Nephron progenitor cell (in vitro differentiated cells): ENCODE data around the gene ANTXR1.

ENCODE experiments used
- DNase-seq: peaks from one replicate; pipeline ENCODE4 v3.0.0; 2021
- H3K27ac Mint-ChIP-seq: 2 replicates; pipeline ENCODE4 v1.8.0; 2021; ENCODE audit warnings: mild to moderate bottlenecking, moderate library complexity, mixed read lengths
- H3K27me3 Mint-ChIP-seq: 2 replicates; pipeline ENCODE4 v1.8.0; 2021; ENCODE audit warnings: mild to moderate bottlenecking, low read depth, mixed read lengths; ENCODE audit not compliant: poor library complexity
- H3K36me3 Mint-ChIP-seq: 2 replicates; pipeline ENCODE4 v1.8.0; 2021; ENCODE audit warnings: low read depth, mixed read lengths
- H3K4me1 Mint-ChIP-seq: 2 replicates; pipeline ENCODE4 v1.8.0; 2021; ENCODE audit warnings: mixed read lengths
- H3K4me3 Mint-ChIP-seq: 2 replicates; pipeline ENCODE4 v1.8.0; 2021; ENCODE audit warnings: mild to moderate bottlenecking, moderate library complexity, mixed read lengths
- H3K9me3 Mint-ChIP-seq: 2 replicates; pipeline ENCODE4 v1.8.0; 2021; ENCODE audit warnings: mild to moderate bottlenecking, moderate library complexity, mixed read lengths
- CTCF ChIP-seq: fragments of 200-600 bp; sonication (generic); IDR thresholded peaks from 2 replicates; pipeline ENCODE4 v1.5.0; 2021; ENCODE audit warnings: antibody characterized with exemption

ANTXR1 gene

GRCh38 chr2:69060938-69061501 is 48.0 kb downstream of the ANTXR1 start:
- Mint-ChIP-seq H3K4me3 (no peak overlapping the region), H3K27me3 (no peaks in the 10 kb centered on the region), H3K27ac (no peak overlapping the region), H3K4me1 (peaks cover 18% of the 10 kb centered on the region), H3K9me3 (peaks cover 91% of the 10 kb centered on the region), H3K36me3 (peaks cover 96% of the 10 kb centered on the region)
- no peak for TF ChIP-seq CTCF
- DNase-seq: no peak

DNA sequence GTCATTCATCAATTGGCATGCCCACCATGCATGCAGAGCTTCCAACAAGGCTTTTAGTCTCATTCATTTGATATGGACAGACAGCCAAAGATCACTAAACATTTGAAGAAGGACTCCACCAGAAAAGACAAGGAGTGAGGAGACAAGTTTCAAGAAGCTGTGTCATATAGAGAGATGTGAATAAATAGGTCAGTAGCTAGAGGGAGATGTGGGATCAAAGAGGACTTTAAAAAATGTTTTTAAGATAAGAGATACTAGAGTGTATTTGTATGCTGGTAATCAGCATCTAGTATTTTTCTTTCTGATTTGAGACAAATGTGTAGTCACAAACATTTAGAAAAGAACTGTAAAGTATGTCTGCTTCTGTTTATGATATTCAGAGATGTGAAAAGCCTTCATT is 48.5 kb downstream of the ANTXR1 start:
- no peaks in the 10 kb centered on the region for H3K27me3 Mint-ChIP-seq
- H3K9me3 Mint-ChIP-seq: peaks cover 87% of the 10 kb centered on the region
- H3K4me3 Mint-ChIP-seq: no peak overlapping the region
- H3K4me1 Mint-ChIP-seq: peaks cover 23% of the 10 kb centered on the region
- peaks cover 96% of the 10 kb centered on the region for H3K36me3 Mint-ChIP-seq
- H3K27ac Mint-ChIP-seq: no peak overlapping the region
- no peak for DNase-seq
- TF ChIP-seq CTCF: no peak

DNA sequence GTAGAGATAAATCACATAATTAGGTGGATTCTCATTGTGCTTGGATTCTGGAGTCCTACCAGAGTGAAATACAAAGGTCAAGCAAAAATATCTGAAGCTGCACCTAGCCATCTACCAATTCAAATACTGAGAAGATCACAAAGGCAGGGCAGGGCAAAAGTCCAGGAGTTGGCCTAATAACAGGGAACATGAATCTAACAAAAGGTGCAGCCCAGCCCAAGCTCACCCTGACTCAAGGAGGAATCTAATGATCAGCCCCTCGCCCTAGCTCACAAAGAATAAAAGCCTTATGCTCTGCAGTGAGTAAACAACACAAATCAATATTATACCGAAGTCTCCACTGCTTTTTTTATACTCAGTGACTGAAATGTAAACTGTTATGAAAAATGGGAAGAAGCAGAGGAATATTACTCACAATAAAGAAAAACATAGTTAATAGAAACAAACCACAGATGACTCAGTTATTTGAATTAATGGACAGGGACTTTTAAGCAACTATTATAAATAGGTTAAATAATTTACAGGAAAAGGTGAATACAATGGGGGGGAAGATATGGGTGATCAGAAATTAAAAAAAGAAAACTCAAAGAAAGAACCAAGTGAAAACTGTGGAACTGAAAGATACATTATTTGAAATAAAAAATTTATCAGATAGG is 49.5 kb downstream of the ANTXR1 start:
- Mint-ChIP-seq H3K27me3 (no peaks in the 10 kb centered on the region), H3K4me3 (no peak overlapping the region), H3K27ac (no peak overlapping the region), H3K4me1 (peaks cover 32% of the 10 kb centered on the region), H3K9me3 (peaks cover 86% of the 10 kb centered on the region), H3K36me3 (peaks cover 96% of the 10 kb centered on the region)
- no peak for DNase-seq
- TF ChIP-seq CTCF: no peak

DNA sequence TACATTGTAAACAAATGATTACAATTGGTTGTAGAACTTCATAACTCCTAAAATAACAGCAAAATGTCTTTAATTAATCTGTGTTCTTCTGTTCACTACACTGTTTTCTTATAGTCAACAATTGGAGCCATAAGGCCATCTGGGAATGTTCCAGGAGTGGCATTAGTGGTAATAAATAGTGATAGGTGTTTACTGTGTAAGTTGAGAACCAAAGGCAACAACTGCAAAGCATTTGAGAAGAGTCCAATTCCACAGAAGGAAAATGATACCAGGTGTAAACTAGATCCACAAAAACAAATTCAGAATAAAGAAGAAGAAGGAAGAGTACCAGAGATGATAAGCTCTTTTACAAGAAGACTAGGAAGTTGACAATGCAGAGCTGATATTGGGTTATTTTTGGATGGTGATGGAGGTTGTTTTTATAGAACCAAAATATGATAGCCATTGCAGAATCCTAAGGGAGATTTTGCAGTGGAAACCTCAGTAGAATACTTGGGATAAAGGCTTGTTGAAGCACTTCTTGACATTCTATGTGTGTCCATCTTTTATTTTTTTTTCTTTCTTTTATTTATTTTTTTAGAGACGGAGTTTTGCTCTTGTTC is 52.9 kb downstream of the ANTXR1 start:
- Mint-ChIP-seq H3K9me3 (peaks cover 52% of the 10 kb centered on the region), H3K27me3 (no peaks in the 10 kb centered on the region), H3K4me3 (no peak overlapping the region), H3K36me3 (peaks cover 72% of the 10 kb centered on the region), H3K27ac (peak overlapping the region; percentile 82), H3K4me1 (peaks cover 40% of the 10 kb centered on the region)
- no peak for TF ChIP-seq CTCF
- no peak for DNase-seq

DNA sequence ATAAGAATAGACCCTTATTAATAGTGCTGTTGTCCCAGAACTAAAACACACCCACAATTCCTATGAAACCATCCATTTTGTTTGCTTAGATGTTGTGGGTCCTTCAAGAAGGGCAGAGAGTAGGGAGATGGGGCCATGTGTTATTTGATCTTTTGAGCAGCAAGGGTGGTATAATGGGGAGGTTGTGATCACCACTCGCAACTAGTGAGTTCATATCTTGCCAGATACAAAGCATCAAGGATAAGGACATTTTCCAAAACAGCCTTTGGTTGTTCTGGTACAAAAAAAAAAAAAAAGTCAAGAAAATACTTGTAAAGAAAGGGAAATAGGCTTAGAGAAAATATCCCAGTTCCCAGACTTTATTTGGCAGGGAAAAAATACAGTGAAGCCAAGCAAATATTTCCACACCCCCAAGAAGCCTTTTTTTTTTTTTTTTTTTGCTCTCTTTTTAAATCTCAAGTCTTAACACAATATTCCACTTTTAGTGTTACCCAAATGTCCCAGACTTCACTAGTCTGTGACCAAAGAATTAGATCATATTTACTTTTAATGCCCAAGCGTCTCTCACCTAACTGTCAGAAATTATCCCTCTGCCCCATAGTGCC is 54.1 kb downstream of the ANTXR1 start:
- Mint-ChIP-seq H3K4me3 (no peak overlapping the region), H3K9me3 (peaks cover 41% of the 10 kb centered on the region), H3K27ac (peak overlapping the region; percentile 82), H3K27me3 (no peaks in the 10 kb centered on the region), H3K36me3 (peaks cover 62% of the 10 kb centered on the region), H3K4me1 (peaks cover 34% of the 10 kb centered on the region)
- TF ChIP-seq CTCF: no peak
- DNase-seq: no peak
